Measurements from ENCODE around the gene TNIK. TPM values are rescaled to one million over a fixed set of nuclear protein-coding genes. Genes with fewer than 3 reads are reported as not detected.
A peak's percentile ranks its signal among the peaks of the same experiment; 100 is the strongest.

The TNIK gene
- total RNA-seq: 49.8 TPM

- H3K9me3 ChIP-seq (ENCODE audit: low read depth, low read length): no peaks in the 10 kb centered on the region
- peaks cover 19% of the 10 kb centered on the region for H3K27me3 ChIP-seq (ENCODE audit: insufficient read depth, low read length)
- H3K4me1 ChIP-seq (ENCODE audit: insufficient read depth, low read length): peaks cover 41% of the 10 kb centered on the region
- peak within 1 kb of the TSS; percentile 77 for H3K4me3 ChIP-seq (ENCODE audit: low read length)
These were observed at the start of gene TNIK for GRCh38 chr3:171459942-171460724. Gene TNIK, minus strand, starts transcription at chr3:171460405. Its CDS starts 342 bp downstream, at chr3:171460063.

- Histone ChIP-seq H3K4me3 (ENCODE audit: low read length) (no peak overlapping the region), H3K27me3 (ENCODE audit: insufficient read depth, low read length) (no peaks in the 10 kb centered on the region), H3K9me3 (ENCODE audit: low read depth, low read length) (peaks cover 4% of the 10 kb centered on the region), H3K4me1 (ENCODE audit: insufficient read depth, low read length) (no peaks in the 10 kb centered on the region)
These were observed 48.5 kb upstream of the TNIK start for GRCh38 chr3:171508676-171509075.

GRCh38 chr3:171508206-171508605, 48.0 kb upstream of the TNIK start:
- Histone ChIP-seq H3K4me3 (ENCODE audit: low read length) (no peak overlapping the region), H3K4me1 (ENCODE audit: insufficient read depth, low read length) (no peaks in the 10 kb centered on the region), H3K9me3 (ENCODE audit: low read depth, low read length) (peaks cover 4% of the 10 kb centered on the region), H3K27me3 (ENCODE audit: insufficient read depth, low read length) (no peaks in the 10 kb centered on the region)

GRCh38 chr3:171506743-171507319, 46.6 kb upstream of the TNIK start:
- Histone ChIP-seq H3K4me3 (ENCODE audit: low read length) (no peak overlapping the region), H3K27me3 (ENCODE audit: insufficient read depth, low read length) (no peaks in the 10 kb centered on the region), H3K4me1 (ENCODE audit: insufficient read depth, low read length) (no peaks in the 10 kb centered on the region), H3K9me3 (ENCODE audit: low read depth, low read length) (peaks cover 4% of the 10 kb centered on the region)

DNA sequence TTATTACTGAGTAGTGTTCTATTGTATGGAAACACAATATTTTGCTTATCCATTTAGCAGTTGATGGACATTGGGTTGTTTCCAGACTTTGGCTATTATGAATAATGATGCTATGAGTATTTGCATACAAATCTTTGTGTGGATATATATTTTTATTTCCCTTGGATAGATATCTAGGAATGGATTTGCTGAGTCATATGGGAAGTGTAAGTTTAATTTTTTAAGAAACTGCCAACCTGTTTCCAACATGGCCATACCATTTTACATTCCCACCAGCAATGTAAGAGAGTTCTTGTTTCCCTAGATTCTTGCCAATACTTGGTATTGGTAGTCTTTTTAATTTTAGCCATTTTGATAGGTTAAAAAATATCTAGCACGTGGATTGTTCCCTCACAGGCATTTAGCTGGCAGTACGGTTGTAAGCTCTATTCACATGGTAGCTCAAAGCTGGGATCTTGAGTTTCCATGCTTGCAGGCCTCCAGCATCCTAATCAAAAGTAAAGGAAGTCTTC, 45.7 kb upstream of the TNIK start:
- no peak overlapping the region for H3K4me3 ChIP-seq (ENCODE audit: low read length)
- peaks cover 4% of the 10 kb centered on the region for H3K9me3 ChIP-seq (ENCODE audit: low read depth, low read length)
- H3K27me3 ChIP-seq (ENCODE audit: insufficient read depth, low read length): no peaks in the 10 kb centered on the region
- no peaks in the 10 kb centered on the region for H3K4me1 ChIP-seq (ENCODE audit: insufficient read depth, low read length)

- H3K9me3 ChIP-seq (ENCODE audit: low read depth, low read length): peaks cover 4% of the 10 kb centered on the region
- no peaks in the 10 kb centered on the region for H3K4me1 ChIP-seq (ENCODE audit: insufficient read depth, low read length)
- no peaks in the 10 kb centered on the region for H3K27me3 ChIP-seq (ENCODE audit: insufficient read depth, low read length)
- H3K4me3 ChIP-seq (ENCODE audit: low read length): no peak overlapping the region
These were observed 44.2 kb upstream of the TNIK start for GRCh38 chr3:171504376-171504775.

- H3K9me3 ChIP-seq (ENCODE audit: low read depth, low read length): peaks cover 4% of the 10 kb centered on the region
- H3K27me3 ChIP-seq (ENCODE audit: insufficient read depth, low read length): no peaks in the 10 kb centered on the region
- no peaks in the 10 kb centered on the region for H3K4me1 ChIP-seq (ENCODE audit: insufficient read depth, low read length)
- no peak overlapping the region for H3K4me3 ChIP-seq (ENCODE audit: low read length)
These were observed 43.6 kb upstream of the TNIK start for GRCh38 chr3:171503817-171504216.

DNA sequence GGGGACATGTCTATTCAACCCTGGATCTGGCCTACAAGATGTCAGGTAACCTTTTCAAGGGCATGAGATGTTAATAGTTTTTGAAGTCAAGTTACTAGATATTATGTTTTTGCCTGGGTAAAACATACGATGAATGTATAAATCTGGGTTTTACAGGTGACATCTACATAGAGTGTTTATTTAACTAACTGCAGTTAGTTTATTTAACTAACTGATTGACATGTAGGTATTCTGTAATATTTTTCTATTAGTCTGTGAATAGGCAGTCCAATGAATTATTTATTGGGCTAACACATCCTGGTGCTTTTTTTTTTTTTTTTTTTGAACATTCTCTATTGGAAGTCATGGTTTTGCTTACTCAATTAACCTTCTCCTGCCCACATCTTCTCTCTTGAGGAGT, 38.7 kb upstream of the TNIK start:
- Histone ChIP-seq H3K4me3 (ENCODE audit: low read length) (no peak overlapping the region), H3K4me1 (ENCODE audit: insufficient read depth, low read length) (peaks cover 8% of the 10 kb centered on the region), H3K9me3 (ENCODE audit: low read depth, low read length) (no peaks in the 10 kb centered on the region), H3K27me3 (ENCODE audit: insufficient read depth, low read length) (no peaks in the 10 kb centered on the region)

- no peaks in the 10 kb centered on the region for H3K9me3 ChIP-seq (ENCODE audit: low read depth, low read length)
- no peaks in the 10 kb centered on the region for H3K27me3 ChIP-seq (ENCODE audit: insufficient read depth, low read length)
- H3K4me1 ChIP-seq (ENCODE audit: insufficient read depth, low read length): peaks cover 11% of the 10 kb centered on the region
- no peak overlapping the region for H3K4me3 ChIP-seq (ENCODE audit: low read length)
These were observed 37.3 kb upstream of the TNIK start for GRCh38 chr3:171497468-171497867.

GRCh38 chr3:171495413-171495812, 35.2 kb upstream of the TNIK start:
- H3K4me1 ChIP-seq (ENCODE audit: insufficient read depth, low read length): peaks cover 17% of the 10 kb centered on the region
- H3K4me3 ChIP-seq (ENCODE audit: low read length): no peak overlapping the region
- no peaks in the 10 kb centered on the region for H3K27me3 ChIP-seq (ENCODE audit: insufficient read depth, low read length)
- H3K9me3 ChIP-seq (ENCODE audit: low read depth, low read length): no peaks in the 10 kb centered on the region

- no peaks in the 10 kb centered on the region for H3K9me3 ChIP-seq (ENCODE audit: low read depth, low read length)
- no peak overlapping the region for H3K4me3 ChIP-seq (ENCODE audit: low read length)
- no peaks in the 10 kb centered on the region for H3K27me3 ChIP-seq (ENCODE audit: insufficient read depth, low read length)
- peaks cover 17% of the 10 kb centered on the region for H3K4me1 ChIP-seq (ENCODE audit: insufficient read depth, low read length)
These were observed 34.4 kb upstream of the TNIK start for GRCh38 chr3:171494457-171495109.

DNA sequence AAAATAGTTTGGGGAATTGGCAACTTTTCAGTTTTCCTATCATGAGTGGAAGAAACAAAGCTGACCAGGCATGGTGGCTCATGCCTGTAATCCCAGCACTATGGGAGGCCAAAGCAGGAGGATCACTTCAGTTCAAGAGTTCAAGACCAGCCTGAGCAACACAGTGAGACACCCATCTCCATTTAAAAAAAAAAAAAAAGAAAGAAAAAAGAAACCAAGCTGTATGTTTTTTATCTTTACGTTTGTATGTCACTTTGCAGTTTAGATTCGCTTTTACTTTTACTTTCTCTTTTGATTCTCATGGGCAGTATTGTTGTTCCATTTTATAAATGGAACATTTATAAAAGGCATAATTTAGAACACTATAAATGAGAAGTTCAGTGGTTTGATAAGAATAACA, 31.2 kb upstream of the TNIK start:
- peaks cover 17% of the 10 kb centered on the region for H3K4me1 ChIP-seq (ENCODE audit: insufficient read depth, low read length)

DNA sequence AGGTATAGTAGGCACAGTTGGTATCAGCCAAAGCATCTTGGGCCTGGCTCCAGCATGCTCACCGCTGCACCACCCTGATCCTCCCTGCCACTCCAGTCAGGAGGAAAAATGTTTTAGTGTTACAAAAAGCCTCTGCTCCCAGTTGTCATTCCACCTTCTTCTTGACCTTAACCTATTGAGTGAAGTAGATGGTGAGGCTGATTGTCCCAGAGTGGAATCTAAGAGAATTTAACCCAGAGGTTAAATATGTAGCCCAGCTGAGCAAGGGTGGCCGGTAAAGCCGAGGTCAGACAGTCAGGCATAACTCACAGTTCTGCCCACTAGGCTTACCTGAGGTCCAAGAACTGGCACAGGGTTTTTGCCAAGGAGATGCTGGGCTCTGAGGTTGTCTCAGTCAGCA, 30.7 kb upstream of the TNIK start:
- Histone ChIP-seq H3K27me3 (ENCODE audit: insufficient read depth, low read length) (no peaks in the 10 kb centered on the region), H3K4me3 (ENCODE audit: low read length) (no peak overlapping the region), H3K9me3 (ENCODE audit: low read depth, low read length) (no peaks in the 10 kb centered on the region), H3K4me1 (ENCODE audit: insufficient read depth, low read length) (peaks cover 17% of the 10 kb centered on the region)

More for the DNA sequence above, 31.2 kb upstream of the TNIK start:
- H3K27me3 ChIP-seq (ENCODE audit: insufficient read depth, low read length): no peaks in the 10 kb centered on the region
- H3K9me3 ChIP-seq (ENCODE audit: low read depth, low read length): no peaks in the 10 kb centered on the region
- no peak overlapping the region for H3K4me3 ChIP-seq (ENCODE audit: low read length)

- peaks cover 11% of the 10 kb centered on the region for H3K4me1 ChIP-seq (ENCODE audit: insufficient read depth, low read length)
- no peaks in the 10 kb centered on the region for H3K9me3 ChIP-seq (ENCODE audit: low read depth, low read length)
- H3K27me3 ChIP-seq (ENCODE audit: insufficient read depth, low read length): no peaks in the 10 kb centered on the region
- H3K4me3 ChIP-seq (ENCODE audit: low read length): no peak overlapping the region
These were observed 29.1 kb upstream of the TNIK start for GRCh38 chr3:171489348-171489747.

DNA sequence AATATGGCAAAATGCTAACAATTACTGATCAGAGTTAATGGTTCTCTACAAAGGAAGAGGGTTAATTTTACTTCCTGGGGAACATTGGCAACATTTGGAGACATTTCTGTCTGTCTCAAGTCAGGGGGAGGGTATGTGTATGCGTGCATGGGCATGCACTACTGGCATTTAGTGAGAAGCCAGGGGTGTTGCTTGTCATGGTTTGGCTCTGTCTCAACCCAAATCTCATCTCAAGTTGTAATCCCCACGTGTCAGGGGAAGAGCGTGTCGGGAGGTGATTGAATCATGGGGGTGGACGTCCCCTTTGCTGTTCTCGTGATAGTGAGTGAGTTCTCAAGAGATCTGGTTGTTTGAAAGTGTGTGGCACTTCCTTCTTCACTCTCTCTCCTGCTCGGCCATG, 28.3 kb upstream of the TNIK start:
- Histone ChIP-seq H3K9me3 (ENCODE audit: low read depth, low read length) (no peaks in the 10 kb centered on the region), H3K27me3 (ENCODE audit: insufficient read depth, low read length) (no peaks in the 10 kb centered on the region), H3K4me1 (ENCODE audit: insufficient read depth, low read length) (peaks cover 5% of the 10 kb centered on the region), H3K4me3 (ENCODE audit: low read length) (no peak overlapping the region)

All from mononuclear cell (primary cell).